WTC11 (cell line): ENCODE results near the gene ZMIZ1. TPM values are rescaled to one million over a fixed set of nuclear protein-coding genes. Genes with fewer than 3 reads are reported as not detected.

ENCODE experiments used
- ATAC-seq: fragments of 200-7000 bp; cut with Tn5 transposase; 2 replicates; pipeline ENCODE4 v1.10.0; 2021; ENCODE audit warnings: mild to moderate bottlenecking, moderate library complexity
- CTCF ChIA-PET: fragments of 300-600 bp; sonication (Branson Sonifier 250); formaldehyde crosslinking; loops from one replicate; lab custom pipeline; 2021; ENCODE audit warnings: antibody characterized with exemption; lab: Charles Lee
- POLR2A ChIA-PET: fragments of 350-600 bp; sonication (Branson Sonifier 250); formaldehyde crosslinking; loops from one replicate; lab custom pipeline; 2021; ENCODE audit warnings: antibody characterized with exemption; lab: Charles Lee
- DNase-seq: peaks from one replicate; pipeline ENCODE4 v3.0.0; 2021; ENCODE audit warnings: low spot score
- H3K27ac Mint-ChIP-seq: 2 replicates; pipeline ENCODE4 v1.8.0; 2021; ENCODE audit warnings: mixed read lengths
- H3K27me3 Mint-ChIP-seq: 2 replicates; pipeline ENCODE4 v1.8.0; 2021; ENCODE audit warnings: low read depth, mild to moderate bottlenecking, moderate library complexity, mixed read lengths
- H3K36me3 Mint-ChIP-seq: 2 replicates; pipeline ENCODE4 v1.8.0; 2021; ENCODE audit warnings: mixed read lengths
- H3K4me1 Mint-ChIP-seq: 2 replicates; pipeline ENCODE4 v1.8.0; 2022; ENCODE audit warnings: mixed read lengths
- H3K4me3 Mint-ChIP-seq: 2 replicates; pipeline ENCODE4 v1.8.0; 2021; ENCODE audit warnings: mild to moderate bottlenecking, moderate library complexity, mixed read lengths
- H3K9me3 Mint-ChIP-seq: 2 replicates; pipeline ENCODE4 v1.8.0; 2021; ENCODE audit warnings: mixed read lengths
- ATF1 ChIP-seq: sonication (generic); formaldehyde crosslinking; IDR thresholded peaks from 2 replicates; pipeline ENCODE4 v1.8.1; 2023; ENCODE audit warnings: mild to moderate bottlenecking, moderate library complexity, missing genetic modification reagents
- ATF6 ChIP-seq: sonication (generic); formaldehyde crosslinking; IDR thresholded peaks from 2 replicates; pipeline ENCODE4 v1.8.1; 2023; ENCODE audit warnings: mild to moderate bottlenecking, missing genetic modification reagents
- CBFB ChIP-seq: sonication (generic); formaldehyde crosslinking; IDR thresholded peaks from 2 replicates; pipeline ENCODE4 v1.8.1; 2022; ENCODE audit warnings: mild to moderate bottlenecking, low read depth, missing genetic modification reagents
- CDX4 ChIP-seq: fragments of 250-450 bp; sonication (Bioruptor Pico); IDR thresholded peaks from 2 replicates; pipeline ENCODE4 v1.9.0; 2021; ENCODE audit warnings: moderate library complexity, mild to moderate bottlenecking, inconsistent platforms, borderline replicate concordance
- CREM ChIP-seq: sonication (generic); formaldehyde crosslinking; IDR thresholded peaks from 2 replicates; pipeline ENCODE4 v1.8.1; 2022; ENCODE audit warnings: mild to moderate bottlenecking, missing genetic modification reagents, moderate library complexity
- CTCF ChIP-seq: fragments of 200-600 bp; IDR thresholded peaks from 2 replicates; pipeline ENCODE4 v1.8.0; 2022; ENCODE audit warnings: antibody characterized with exemption
- ELF4 ChIP-seq: sonication (generic); formaldehyde crosslinking; IDR thresholded peaks from 2 replicates; pipeline ENCODE4 v1.8.1; 2022; ENCODE audit warnings: low read depth, mild to moderate bottlenecking, moderate library complexity, missing genetic modification reagents
- ESRRA ChIP-seq: sonication (generic); formaldehyde crosslinking; IDR thresholded peaks from 2 replicates; pipeline ENCODE4 v1.8.1; 2022; ENCODE audit warnings: mild to moderate bottlenecking, missing genetic modification reagents, borderline replicate concordance
- FOXP1 ChIP-seq: sonication (generic); formaldehyde crosslinking; IDR thresholded peaks from 2 replicates; pipeline ENCODE4 v1.8.0; 2022; ENCODE audit warnings: missing genetic modification reagents, mild to moderate bottlenecking, moderate library complexity, borderline replicate concordance
- JUN ChIP-seq: sonication (generic); formaldehyde crosslinking; IDR thresholded peaks from 2 replicates; pipeline ENCODE4 v1.8.0; 2023; ENCODE audit warnings: mild to moderate bottlenecking, missing genetic modification reagents
- MXD4 ChIP-seq: fragments of 250-450 bp; sonication (Bioruptor Pico); IDR thresholded peaks from 2 replicates; pipeline ENCODE4 v1.8.0; 2021; ENCODE audit warnings: mild to moderate bottlenecking, moderate library complexity, borderline replicate concordance
- MYBL2 ChIP-seq: sonication (generic); formaldehyde crosslinking; IDR thresholded peaks from 2 replicates; pipeline ENCODE4 v1.8.1; 2023; ENCODE audit warnings: mild to moderate bottlenecking, moderate library complexity, missing genetic modification reagents
- NFATC4 ChIP-seq: fragments of 250-450 bp; sonication (Bioruptor Pico); IDR thresholded peaks from 2 replicates; pipeline ENCODE4 v1.9.0; 2021; ENCODE audit warnings: mild to moderate bottlenecking
- RELA ChIP-seq: sonication (generic); formaldehyde crosslinking; IDR thresholded peaks from 2 replicates; pipeline ENCODE4 v1.8.1; 2022; ENCODE audit warnings: missing genetic modification reagents, mild to moderate bottlenecking, borderline replicate concordance
- ZMAT4 ChIP-seq: fragments of 250-450 bp; sonication (Bioruptor Pico); IDR thresholded peaks from 2 replicates; pipeline ENCODE4 v1.9.0; 2021; ENCODE audit warnings: mild to moderate bottlenecking
- ZNF416 ChIP-seq: fragments of 250-450 bp; sonication (Bioruptor Pico); IDR thresholded peaks from 2 replicates; pipeline ENCODE4 v1.9.0; 2021; ENCODE audit warnings: mild to moderate bottlenecking, inconsistent platforms
- ZNF423 ChIP-seq: fragments of 250-450 bp; sonication (Bioruptor Pico); IDR thresholded peaks from 2 replicates; pipeline ENCODE4 v2.1.2; 2022; ENCODE audit warnings: mild to moderate bottlenecking, moderate library complexity
- total RNA-seq: library from RNA; stranded (reverse); gene quantifications from 3 replicates; pipeline ENCODE4 v1.2.3, GENCODE V29; 2021
- TF ChIP-seq, protein P1 (sequence below): sonication (generic); formaldehyde crosslinking; IDR thresholded peaks from 2 replicates; pipeline ENCODE4 v1.8.1; 2023; ENCODE audit warnings: mild to moderate bottlenecking, moderate library complexity, missing genetic modification reagents
- TF ChIP-seq, protein P2 (sequence below): sonication (generic); formaldehyde crosslinking; IDR thresholded peaks from 2 replicates; pipeline ENCODE4 v1.8.1; 2023; ENCODE audit warnings: mild to moderate bottlenecking, missing genetic modification reagents

Gene ZMIZ1
- total RNA-seq, 1 experiment from 2014 or later, result 44.4 TPM

- TF ChIP-seq, protein P1, sequence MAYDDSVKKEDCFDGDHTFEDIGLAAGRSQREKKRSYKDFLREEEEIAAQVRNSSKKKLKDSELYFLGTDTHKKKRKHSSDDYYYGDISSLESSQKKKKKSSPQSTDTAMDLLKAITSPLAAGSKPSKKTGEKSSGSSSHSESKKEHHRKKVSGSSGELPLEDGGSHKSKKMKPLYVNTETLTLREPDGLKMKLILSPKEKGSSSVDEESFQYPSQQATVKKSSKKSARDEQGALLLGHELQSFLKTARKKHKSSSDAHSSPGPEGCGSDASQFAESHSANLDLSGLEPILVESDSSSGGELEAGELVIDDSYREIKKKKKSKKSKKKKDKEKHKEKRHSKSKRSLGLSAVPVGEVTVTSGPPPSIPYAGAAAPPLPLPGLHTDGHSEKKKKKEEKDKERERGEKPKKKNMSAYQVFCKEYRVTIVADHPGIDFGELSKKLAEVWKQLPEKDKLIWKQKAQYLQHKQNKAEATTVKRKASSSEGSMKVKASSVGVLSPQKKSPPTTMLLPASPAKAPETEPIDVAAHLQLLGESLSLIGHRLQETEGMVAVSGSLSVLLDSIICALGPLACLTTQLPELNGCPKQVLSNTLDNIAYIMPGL, result no peak
- TF ChIP-seq NFATC4 (CRISPR knock-in tag) (no peak), ZMAT4 (CRISPR knock-in tag) (no peak), FOXP1 (no peak), RELA (CRISPR knock-in tag) (no peak), ZNF416 (CRISPR knock-in tag) (no peak)
Measured at GRCh38 chr10:79360499-79361342, 292.0 kb downstream of the ZMIZ1 start (continued).

DNA sequence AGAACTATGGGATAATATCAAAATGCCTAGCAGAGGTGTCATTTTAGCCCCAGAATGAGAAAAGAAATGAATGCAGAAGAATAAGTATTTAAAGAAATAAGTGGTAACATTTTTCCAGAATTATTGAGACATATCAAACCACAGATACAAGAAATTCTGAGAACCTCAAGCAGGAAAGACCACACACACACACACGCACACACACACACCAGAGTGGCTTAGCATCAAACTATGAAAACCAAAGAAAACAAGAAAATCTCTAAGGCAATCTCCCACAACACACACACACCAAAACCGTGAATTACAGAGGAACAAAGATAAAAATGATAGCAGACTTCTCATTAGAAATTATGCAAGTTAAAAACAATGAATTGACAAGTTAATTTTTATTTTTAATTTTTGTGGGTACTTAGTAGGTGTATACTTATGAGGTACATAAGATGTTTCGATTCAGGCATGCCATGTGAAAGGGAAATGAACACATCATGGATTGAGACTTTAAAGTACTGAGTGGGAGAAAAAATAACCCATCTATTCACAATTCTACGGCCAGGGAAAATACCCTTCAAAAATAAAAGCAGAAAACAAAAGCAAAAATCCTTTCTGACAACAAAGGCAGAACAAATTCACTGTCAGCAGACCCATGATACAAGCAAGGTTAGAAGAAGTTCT, 293.1 kb downstream of the ZMIZ1 start:
- DNase-seq (no peak), ATAC-seq (no peak)
- Mint-ChIP-seq H3K36me3 (peaks cover 4% of the 10 kb centered on the region), H3K9me3 (peaks cover 10% of the 10 kb centered on the region), H3K27ac (no peak overlapping the region), H3K4me3 (no peak overlapping the region), H3K27me3 (peaks cover 17% of the 10 kb centered on the region), H3K4me1 (no peaks in the 10 kb centered on the region)
- ChIA-PET POLR2A (no interaction called here), CTCF (no interaction called here)
- TF ChIP-seq ATF1 (CRISPR knock-in tag) (no peak), MXD4 (CRISPR knock-in tag) (no peak), CDX4 (CRISPR knock-in tag) (no peak), ATF6 (CRISPR knock-in tag) (no peak), ESRRA (CRISPR knock-in tag) (no peak), CREM (no peak), MYBL2 (CRISPR knock-in tag) (no peak), CTCF (no peak), CBFB (CRISPR knock-in tag) (no peak), ELF4 (CRISPR knock-in tag) (no peak), JUN (CRISPR knock-in tag) (no peak), ZNF423 (no peak)
- TF ChIP-seq, protein P2, sequence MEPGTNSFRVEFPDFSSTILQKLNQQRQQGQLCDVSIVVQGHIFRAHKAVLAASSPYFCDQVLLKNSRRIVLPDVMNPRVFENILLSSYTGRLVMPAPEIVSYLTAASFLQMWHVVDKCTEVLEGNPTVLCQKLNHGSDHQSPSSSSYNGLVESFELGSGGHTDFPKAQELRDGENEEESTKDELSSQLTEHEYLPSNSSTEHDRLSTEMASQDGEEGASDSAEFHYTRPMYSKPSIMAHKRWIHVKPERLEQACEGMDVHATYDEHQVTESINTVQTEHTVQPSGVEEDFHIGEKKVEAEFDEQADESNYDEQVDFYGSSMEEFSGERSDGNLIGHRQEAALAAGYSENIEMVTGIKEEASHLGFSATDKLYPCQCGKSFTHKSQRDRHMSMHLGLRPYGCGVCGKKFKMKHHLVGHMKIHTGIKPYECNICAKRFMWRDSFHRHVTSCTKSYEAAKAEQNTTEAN, result no peak
